Measurements from ENCODE around the gene DDRGK1.
"Not testable (repeated sequence)": the region's sequence is repeated elsewhere in the genome, so short reads cannot be mapped to it uniquely, and the experiment has no call there.

DDRGK1 gene

DNA sequence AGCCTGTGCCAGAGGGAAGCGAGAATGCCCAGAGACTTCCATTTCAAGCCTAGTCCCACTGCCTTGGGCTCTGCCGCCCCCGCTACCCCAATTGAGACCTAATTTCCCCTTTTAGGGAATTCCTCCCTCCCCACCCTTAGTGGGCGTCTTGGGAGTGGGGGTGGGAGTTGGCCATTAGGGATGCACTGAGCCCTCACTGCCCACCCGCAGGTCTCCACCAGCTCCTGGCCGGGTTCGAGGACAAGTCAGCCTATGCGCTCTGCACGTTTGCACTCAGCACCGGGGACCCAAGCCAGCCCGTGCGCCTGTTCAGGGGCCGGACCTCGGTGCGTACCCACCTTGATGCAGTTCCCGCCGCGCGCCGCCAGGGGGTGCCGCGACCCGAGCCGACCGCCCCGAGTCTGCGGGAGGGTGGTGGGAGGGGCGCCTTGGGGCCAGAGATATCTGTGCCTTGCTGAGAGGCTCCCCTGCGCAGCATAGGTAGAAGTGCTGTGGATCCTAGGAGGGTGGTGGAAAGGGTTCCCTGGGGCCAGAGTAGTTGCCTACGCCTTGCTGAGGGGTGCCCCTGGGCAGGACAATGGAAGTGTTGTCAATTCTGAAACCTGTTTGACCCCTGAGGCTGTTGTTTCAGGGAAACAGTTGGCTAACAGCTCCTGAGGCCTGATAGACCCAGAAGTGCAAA, 14.0 kb upstream of the DDRGK1 start:
- peak; percentile 37 to 73 (median 55) for DNase-seq (ENCODE audit: low read depth in 3 of 3, low spot score in 1 of 3)

GRCh38 chr20:3215359-3215917, 11.0 kb upstream of the DDRGK1 start:
- DNase-seq (ENCODE audit: low read depth in 3 of 3, low spot score in 1 of 3) = not testable (repeated sequence)

GRCh38 chr20:3213226-3213625, 8.7 kb upstream of the DDRGK1 start:
- DNase-seq (ENCODE audit: low read depth in 3 of 3, low spot score in 1 of 3) = no peak

- DNase-seq (ENCODE audit: low read depth in 3 of 3, low spot score in 1 of 3) = no peak
These were observed 5.9 kb upstream of the DDRGK1 start for GRCh38 chr20:3210346-3210745.

GRCh38 chr20:3209946-3210317, 5.5 kb upstream of the DDRGK1 start:
- DNase-seq (ENCODE audit: low read depth in 3 of 3, low spot score in 1 of 3) = no peak

DNA sequence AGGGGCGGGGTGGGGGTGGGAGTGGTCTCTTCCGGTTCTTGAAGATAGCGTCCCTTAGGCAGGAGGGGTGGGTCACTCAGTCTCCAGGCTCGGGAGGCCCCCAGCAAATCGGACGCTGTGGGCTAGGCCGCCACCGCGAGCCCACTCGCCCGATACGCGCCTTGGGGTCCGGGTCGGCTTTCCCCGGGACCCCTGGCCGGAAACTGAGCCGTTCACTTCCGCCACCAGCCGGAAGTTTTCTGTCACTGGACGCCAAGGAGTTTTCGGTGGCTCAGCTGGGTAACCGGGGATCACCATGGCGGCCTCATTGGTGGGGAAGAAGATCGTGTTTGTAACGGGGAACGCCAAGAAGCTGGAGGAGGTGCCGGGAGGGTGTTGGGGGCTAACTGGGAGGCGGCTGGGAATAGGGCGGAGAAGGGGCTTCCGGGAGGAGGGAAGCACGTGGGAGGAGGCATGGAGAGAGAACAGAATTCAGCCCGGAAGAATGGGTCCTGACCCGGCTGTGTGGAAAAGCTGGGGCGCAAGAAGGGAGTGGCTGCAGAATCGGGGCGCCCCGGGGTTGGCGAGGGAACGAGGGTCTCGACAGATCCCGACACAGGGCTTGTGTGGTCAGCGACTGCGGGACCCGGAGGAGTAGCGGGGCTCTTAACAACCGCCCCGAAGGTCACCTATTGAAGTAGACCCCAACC, 4.9 kb upstream of the DDRGK1 start, which contains the start of gene ITPA:
Gene ITPA, plus strand, starts transcription at position 242 of the 689 bp plus-strand sequence. Its CDS starts 54 bp downstream, at position 296.
- peak in 1 of 3 donors; percentile 42 for DNase-seq (ENCODE audit: low read depth in 3 of 3, low spot score in 1 of 3)

GRCh38 chr20:3208786-3209256, 4.3 kb upstream of the DDRGK1 start:
- no peak for DNase-seq (ENCODE audit: low read depth in 3 of 3, low spot score in 1 of 3)

DNA sequence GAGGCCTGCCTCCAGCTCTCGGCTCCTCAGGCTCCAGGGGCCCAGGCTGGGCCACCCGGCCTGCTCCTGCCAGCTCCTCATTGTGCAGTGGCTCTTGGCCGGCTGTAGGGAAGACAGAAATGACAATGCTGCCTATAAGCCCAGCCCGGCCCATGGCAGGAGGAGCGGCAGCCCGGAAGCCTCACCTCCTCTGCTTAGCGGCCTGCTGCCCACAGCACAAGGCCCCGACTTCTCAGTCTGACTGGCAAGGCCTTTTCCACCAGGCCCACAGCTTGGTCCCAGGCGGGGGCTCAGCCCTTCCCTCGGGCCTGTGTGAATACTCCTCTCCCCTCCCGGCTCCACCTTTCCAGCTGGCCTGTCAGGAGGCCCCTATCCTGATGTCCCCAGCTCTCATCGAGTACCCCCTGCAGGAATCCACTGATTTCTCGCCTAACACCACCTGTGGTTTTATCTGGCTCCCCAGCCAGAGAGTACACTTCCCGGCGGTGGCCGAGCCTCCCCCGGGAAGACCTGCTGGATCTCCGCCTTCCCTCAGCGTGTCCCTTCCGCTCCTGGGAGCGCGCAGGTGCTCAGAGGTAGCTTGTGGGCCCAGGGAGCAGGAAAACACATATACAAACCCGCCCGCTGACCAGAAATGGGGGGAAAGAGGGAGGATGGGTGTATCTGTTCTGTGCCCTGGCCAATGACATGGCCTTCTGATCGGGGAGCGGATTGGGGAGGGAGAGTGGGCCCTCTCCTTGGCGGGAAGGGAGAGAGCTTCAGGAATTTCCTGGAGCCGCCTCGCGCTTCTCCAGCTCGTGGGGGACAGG, 963 bp downstream of the DDRGK1 start:
- no peak for DNase-seq (ENCODE audit: low read depth in 3 of 3, low spot score in 1 of 3)

- no peak for DNase-seq (ENCODE audit: low read depth in 3 of 3, low spot score in 1 of 3)
These were observed 1.5 kb downstream of the DDRGK1 start for GRCh38 chr20:3202965-3203314.

GRCh38 chr20:3199976-3200755, 4.3 kb downstream of the DDRGK1 start:
- DNase-seq (ENCODE audit: low read depth in 3 of 3, low spot score in 1 of 3) = no peak

GRCh38 chr20:3199206-3199605, 5.3 kb downstream of the DDRGK1 start:
- no peak for DNase-seq (ENCODE audit: low read depth in 3 of 3, low spot score in 1 of 3)

- no peak for DNase-seq (ENCODE audit: low read depth in 3 of 3, low spot score in 1 of 3)
These were observed 8.8 kb downstream of the DDRGK1 start for GRCh38 chr20:3195590-3196237.

DNA sequence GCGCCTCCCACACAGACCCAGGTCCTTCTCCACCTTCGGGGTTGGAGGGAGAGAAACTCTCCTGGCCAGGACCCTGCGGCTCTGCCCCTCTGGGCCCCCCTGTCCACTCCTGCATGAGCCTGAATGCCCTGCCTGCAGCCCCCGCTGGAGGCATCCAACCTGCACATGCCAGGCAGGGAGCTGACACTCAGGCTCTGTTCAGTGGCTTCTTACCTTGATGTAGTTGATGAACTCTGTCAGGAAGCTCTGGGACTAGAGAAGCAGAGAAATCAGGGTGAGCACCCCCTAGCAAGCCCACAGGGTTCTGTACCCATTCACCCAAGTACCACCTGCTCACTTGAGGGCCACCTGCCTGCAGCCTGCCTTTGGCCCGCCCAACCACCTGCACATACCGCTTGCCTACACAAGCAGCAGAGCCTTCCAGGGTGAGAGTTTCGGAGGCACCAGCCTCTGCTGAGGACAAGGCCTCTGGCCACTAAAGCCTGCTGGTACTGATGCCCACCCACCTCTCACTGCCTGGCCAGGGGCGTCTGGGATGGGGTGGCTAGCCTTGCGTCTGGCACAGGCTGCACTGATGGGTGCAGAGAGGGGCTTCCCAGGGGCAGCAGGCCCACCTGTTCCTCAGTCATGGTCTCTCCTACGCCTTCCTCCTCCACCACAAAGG, 9.7 kb downstream of the DDRGK1 start:
- DNase-seq (ENCODE audit: low read depth in 3 of 3, low spot score in 1 of 3) = no peak

GRCh38 chr20:3193806-3194616, 10.5 kb downstream of the DDRGK1 start:
- DNase-seq (ENCODE audit: low read depth in 3 of 3, low spot score in 1 of 3) = no peak

GRCh38 chr20:3192226-3193015, 12.1 kb downstream of the DDRGK1 start:
- DNase-seq (ENCODE audit: low read depth in 3 of 3, low spot score in 1 of 3) = no peak

- DNase-seq (ENCODE audit: low read depth in 3 of 3, low spot score in 1 of 3) = no peak
These were observed 13.8 kb downstream of the DDRGK1 start for GRCh38 chr20:3190681-3191111.

- DNase-seq (ENCODE audit: low read depth in 3 of 3, low spot score in 1 of 3) = no peak
These were observed 14.8 kb downstream of the DDRGK1 start for GRCh38 chr20:3189561-3190131.

All from stimulated activated CD4-positive, alpha-beta T cell treated with anti-CD3 and anti-CD28 coated beads, TNF-alpha, amount 100 ng/mL, for 1 hour (primary cell).